A549 (cell line): ENCODE results near the gene MAP2.

Source experiments
- CHD4 ChIP-seq: fragments of 200-600 bp; sonication (generic); IDR thresholded peaks from 2 replicates; pipeline ENCODE4 v1.6.1; 2016; ENCODE audit warnings: antibody characterized with exemption, mild to moderate bottlenecking, borderline replicate concordance
- MYC ChIP-seq: IDR thresholded peaks from 2 replicates; pipeline ENCODE4 v1.6.1; 2012; ENCODE audit warnings: mild to moderate bottlenecking, inconsistent platforms, low read length, improper control_type of control experiment, borderline replicate concordance
- NR3C1 ChIP-seq: fragments of >200 bp; sonication (Bioruptor Twin); formaldehyde crosslinking; IDR thresholded peaks from 3 replicates; pipeline ENCODE4 v1.6.1; 2017
- REST ChIP-seq: fragments of 200-600 bp; sonication (generic); IDR thresholded peaks from 2 replicates; pipeline ENCODE4 v1.6.1; 2016; ENCODE audit warnings: antibody characterized with exemption, mild to moderate bottlenecking, moderate library complexity
- TF ChIP-seq, protein P1 (sequence below): fragments of >200 bp; sonication (Bioruptor Twin); formaldehyde crosslinking; IDR thresholded peaks from 3 replicates; pipeline ENCODE4 v1.5.1; 2016

DNA sequence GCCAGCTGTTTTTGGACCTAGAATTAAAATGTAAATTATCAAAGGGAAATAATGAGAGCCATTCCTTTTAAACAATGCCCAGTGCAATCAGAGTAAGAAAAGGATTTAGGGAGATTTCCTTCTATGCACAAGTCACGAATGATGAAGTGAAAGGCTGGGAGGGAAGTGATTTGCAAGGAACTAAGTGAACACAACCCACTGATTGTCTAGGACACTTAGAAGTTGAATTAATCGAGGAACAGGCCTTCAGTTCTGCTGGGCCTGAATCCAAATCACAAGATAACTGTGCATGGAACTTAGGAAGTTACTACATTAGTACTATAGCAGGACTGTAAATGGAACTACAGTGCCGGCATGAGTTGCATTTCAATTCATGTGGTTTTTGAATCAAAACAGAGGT is 17.7 kb downstream of the MAP2 start:
- TF ChIP-seq REST: no peak
- TF ChIP-seq, protein P1, sequence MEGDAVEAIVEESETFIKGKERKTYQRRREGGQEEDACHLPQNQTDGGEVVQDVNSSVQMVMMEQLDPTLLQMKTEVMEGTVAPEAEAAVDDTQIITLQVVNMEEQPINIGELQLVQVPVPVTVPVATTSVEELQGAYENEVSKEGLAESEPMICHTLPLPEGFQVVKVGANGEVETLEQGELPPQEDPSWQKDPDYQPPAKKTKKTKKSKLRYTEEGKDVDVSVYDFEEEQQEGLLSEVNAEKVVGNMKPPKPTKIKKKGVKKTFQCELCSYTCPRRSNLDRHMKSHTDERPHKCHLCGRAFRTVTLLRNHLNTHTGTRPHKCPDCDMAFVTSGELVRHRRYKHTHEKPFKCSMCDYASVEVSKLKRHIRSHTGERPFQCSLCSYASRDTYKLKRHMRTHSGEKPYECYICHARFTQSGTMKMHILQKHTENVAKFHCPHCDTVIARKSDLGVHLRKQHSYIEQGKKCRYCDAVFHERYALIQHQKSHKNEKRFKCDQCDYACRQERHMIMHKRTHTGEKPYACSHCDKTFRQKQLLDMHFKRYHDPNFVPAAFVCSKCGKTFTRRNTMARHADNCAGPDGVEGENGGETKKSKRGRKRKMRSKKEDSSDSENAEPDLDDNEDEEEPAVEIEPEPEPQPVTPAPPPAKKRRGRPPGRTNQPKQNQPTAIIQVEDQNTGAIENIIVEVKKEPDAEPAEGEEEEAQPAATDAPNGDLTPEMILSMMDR: no peak
- no peak for TF ChIP-seq MYC
- no peak for TF ChIP-seq CHD4
- TF ChIP-seq NR3C1: no peak
